GM12801 (cell line): ENCODE results near the gene TENT5C.

Source experiments
- TF ChIP-seq, protein P1 (sequence below): IDR thresholded peaks from one replicate; pipeline ENCODE4 v1.5.1; 2011; ENCODE audit warnings: control low read depth; ENCODE audit not compliant: insufficient read length; ENCODE audit errors: extremely low read depth

TENT5C gene

GRCh38 chr1:117661027-117661426 lies 55.2 kb downstream of the TENT5C start:
- TF ChIP-seq, protein P1, sequence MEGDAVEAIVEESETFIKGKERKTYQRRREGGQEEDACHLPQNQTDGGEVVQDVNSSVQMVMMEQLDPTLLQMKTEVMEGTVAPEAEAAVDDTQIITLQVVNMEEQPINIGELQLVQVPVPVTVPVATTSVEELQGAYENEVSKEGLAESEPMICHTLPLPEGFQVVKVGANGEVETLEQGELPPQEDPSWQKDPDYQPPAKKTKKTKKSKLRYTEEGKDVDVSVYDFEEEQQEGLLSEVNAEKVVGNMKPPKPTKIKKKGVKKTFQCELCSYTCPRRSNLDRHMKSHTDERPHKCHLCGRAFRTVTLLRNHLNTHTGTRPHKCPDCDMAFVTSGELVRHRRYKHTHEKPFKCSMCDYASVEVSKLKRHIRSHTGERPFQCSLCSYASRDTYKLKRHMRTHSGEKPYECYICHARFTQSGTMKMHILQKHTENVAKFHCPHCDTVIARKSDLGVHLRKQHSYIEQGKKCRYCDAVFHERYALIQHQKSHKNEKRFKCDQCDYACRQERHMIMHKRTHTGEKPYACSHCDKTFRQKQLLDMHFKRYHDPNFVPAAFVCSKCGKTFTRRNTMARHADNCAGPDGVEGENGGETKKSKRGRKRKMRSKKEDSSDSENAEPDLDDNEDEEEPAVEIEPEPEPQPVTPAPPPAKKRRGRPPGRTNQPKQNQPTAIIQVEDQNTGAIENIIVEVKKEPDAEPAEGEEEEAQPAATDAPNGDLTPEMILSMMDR: no peak

DNA sequence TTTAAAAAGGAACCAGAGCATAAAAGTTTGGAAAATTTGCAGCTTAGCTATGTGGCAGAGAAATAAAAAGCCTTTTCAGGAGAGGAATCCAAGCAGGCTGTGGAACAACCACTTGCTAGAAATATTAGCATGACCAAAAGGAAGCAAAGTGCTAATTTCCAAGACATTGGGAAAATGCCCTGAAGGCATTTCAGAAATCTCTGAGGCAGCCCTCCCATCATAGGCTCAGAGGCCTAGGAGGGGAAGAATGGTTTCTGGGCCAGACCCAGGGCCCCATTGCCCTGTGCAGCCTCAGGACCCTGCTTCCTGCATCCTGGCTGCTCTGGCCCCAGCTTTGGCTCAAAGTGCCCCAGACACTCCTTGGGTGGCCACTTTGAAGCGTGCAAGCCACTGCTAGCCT lies 56.8 kb downstream of the TENT5C start:
- TF ChIP-seq, protein P1: no peak

GRCh38 chr1:117663156-117663902 lies 57.5 kb downstream of the TENT5C start:
- TF ChIP-seq, protein P1: no peak

GRCh38 chr1:117664314-117664713 lies 58.5 kb downstream of the TENT5C start:
- TF ChIP-seq, protein P1: no peak

GRCh38 chr1:117665556-117666270 lies 59.9 kb downstream of the TENT5C start:
- TF ChIP-seq, protein P1: no peak

GRCh38 chr1:117669572-117669971 lies 63.7 kb downstream of the TENT5C start:
- TF ChIP-seq, protein P1: no peak

- TF ChIP-seq, protein P1: no peak
Observed at GRCh38 chr1:117670976-117671780, 65.3 kb downstream of the TENT5C start.
